ENCODE data around the gene TPRG1L. TPM values are rescaled to one million over a fixed set of nuclear protein-coding genes. Genes with fewer than 3 reads are reported as not detected.
A peak's percentile ranks its signal among the peaks of the same experiment; 100 is the strongest.

Gene TPRG1L
- total RNA-seq, 1 donor from 2014 or later: 44.3 TPM

GRCh38 chr1:3636531-3636930 lies 11.7 kb downstream of the TPRG1L start:
- peak; percentile 26 for DNase-seq (ENCODE audit: low spot score)
- intact Hi-C loops (cut with DNase I): no loop called here

DNA sequence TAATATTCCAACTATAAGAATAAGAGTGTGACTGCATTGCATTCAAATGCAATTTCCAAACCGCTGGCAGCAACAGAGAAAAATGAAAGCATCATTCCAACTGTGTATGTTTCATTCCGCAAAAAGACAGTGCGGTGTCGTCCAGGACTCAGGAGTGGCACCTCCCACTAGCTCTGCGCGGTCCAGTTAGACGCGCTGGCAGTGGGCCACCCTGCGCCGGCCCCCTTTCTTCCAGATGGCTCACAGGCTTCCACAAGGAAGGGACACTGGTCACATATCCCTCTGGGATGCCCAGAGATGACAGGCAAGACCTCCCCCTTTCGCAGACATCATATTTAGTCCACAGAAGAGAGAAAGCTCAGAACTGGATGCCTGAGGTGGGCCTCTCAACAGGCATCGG lies 13.2 kb downstream of the TPRG1L start:
- peak; percentile 36 for DNase-seq (ENCODE audit: low spot score)
- intact Hi-C loops (cut with DNase I): no loop called here

DNA sequence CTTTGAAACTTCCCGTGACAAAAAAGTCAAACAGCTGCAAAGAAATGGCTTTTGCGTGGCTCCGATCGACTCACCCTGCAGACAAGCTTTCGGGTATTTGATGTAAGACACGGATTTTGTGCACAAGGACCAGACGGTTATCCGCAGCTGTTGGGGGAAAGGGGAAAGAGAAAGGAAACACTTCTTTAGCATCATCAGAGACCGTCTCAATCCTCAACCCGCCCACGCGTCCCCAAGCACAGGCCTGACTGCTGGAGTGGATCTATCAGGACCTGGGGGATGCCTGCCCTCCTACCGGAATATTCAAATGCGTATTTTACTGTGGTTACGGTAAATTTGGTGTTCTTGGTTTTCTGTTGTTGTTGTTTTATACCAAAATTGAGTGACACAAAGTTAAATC lies 13.9 kb downstream of the TPRG1L start:
- intact Hi-C loops (cut with DNase I): no loop called here

GRCh38 chr1:3639397-3639911 lies 14.6 kb downstream of the TPRG1L start:
- DNase-seq (ENCODE audit: low spot score): peak; percentile 55

More for the DNA sequence above, 13.9 kb downstream of the TPRG1L start:
- peak; percentile 46 for DNase-seq (ENCODE audit: low spot score)

DNA sequence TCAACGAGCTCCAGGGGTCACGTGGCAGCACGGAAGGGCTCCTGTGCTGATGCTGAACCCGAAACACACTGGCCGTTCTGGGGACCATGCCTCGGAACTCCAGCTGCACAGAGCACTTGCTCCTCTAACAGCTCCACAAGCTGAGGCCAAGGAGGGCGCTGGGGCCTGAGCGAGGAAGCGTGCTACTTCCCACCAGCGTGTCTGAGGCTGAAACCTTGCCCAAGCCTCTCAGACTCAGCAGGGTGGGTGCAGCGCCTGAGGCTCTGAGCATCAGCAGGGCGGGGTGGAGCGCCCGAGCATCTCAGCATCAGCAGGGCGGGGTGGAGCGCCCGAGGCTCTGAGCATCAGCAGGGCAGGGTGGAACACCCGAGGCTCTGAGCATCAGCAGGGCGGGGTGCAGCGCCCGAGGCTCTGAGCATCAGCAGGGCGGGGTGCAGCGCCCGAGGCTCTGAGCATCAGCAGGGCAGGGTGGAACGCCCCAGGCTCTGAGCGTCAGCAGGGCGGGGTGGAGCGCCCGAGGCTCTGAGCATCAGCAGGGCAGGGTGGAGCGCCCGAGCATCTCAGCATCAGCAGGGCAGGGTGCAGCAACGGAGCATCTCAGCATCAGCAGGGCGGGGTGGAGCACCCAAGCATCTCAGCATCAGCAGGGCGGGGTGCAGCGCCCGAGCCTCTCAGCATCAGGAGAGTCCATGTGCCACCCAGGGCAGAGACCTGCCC lies 15.5 kb downstream of the TPRG1L start:
- intact Hi-C loops (cut with DNase I): no loop called here
- peak; percentile 43 for DNase-seq (ENCODE audit: low spot score)

More at GRCh38 chr1:3639397-3639911, 14.6 kb downstream of the TPRG1L start:
- intact Hi-C loops (cut with DNase I): no loop called here

DNA sequence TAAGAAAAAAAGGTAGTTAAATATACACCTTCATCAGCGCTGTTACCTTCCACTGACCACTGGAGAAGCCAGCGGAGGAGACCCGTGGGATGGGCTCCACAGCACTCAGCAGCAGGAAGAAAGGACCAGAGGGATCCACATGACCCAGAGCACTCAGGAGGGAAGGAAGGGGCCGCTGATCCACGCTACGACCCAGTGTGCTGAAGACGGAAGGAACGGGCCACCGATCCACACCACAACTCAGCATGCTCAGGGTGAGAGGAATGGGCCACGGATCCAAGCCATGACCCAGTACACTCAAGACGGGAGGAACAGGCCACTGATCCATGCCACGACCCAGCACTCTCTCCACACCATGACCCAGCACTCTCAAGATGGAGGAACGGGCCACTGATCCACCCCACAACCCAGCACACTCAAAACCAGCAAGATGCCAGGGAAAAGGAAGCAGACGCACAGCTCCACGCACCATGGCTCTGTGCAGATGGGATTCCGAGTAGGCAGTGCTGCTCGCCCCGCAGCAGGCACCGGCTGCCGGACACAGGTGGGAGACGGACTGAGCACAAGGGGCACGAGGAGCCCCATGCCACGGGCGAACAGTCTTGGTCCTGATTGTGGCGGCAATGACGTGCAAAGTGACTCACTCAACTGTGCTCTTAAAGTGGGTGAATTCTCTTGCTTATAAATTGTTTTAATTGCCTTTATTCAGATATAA lies 16.4 kb downstream of the TPRG1L start:
- intact Hi-C loops (cut with DNase I): no loop called here

GRCh38 chr1:3641816-3642215 lies 17.0 kb downstream of the TPRG1L start:
- no peak for DNase-seq (ENCODE audit: low spot score)
- intact Hi-C loops (cut with DNase I): no loop called here

More for the DNA sequence above, 16.4 kb downstream of the TPRG1L start:
- DNase-seq (ENCODE audit: low spot score): peak; percentile 41

GRCh38 chr1:3642919-3643675 lies 18.3 kb downstream of the TPRG1L start:
- DNase-seq (ENCODE audit: low spot score): peak; percentile 51
- intact Hi-C loops (cut with DNase I): no loop called here

DNA sequence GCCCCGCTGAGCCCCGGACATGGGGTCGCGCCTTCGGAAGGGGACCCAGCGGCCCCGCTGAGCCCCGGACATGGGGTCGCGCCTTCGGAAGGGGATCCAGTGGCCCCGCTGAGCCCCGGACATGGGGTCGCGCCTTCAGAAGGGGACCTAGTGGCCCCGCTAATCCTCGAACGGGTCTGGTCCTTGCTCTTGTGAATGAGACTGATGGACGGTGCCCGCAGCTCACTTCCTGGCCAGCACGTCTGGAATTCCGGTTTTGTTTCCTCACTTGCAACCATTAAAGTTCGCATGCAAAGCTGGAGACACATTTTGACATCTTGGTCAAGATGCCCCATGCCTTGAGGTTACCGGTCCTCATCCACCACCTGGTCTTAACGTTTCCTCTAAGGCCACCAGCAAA lies 19.5 kb downstream of the TPRG1L start:
- peak; percentile 49 for DNase-seq (ENCODE audit: low spot score)
- intact Hi-C loops (cut with DNase I): no loop called here

DNA sequence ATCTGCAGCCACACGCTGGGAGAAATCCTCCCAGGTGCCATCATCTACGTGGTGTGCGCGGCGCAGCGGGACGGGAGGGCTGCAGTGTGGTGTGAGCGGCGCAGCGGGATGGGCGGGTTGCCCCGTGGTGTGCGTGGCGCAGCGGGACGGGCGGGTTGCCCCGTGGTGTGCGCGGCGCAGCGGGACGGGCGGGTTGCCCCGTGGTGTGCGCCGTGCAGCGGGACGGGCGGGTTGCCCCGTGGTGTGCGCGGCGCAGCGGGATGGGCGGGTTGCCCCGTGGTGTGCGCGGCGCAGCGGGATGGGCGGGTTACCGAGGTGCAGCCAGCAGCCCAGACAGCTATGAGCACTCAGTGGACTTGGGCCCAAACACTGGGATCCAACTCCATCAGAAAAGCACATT lies 20.4 kb downstream of the TPRG1L start:
- DNase-seq (ENCODE audit: low spot score): peak; percentile 35
- intact Hi-C loops (cut with DNase I): no loop called here

GRCh38 chr1:3645666-3646355 lies 21.0 kb downstream of the TPRG1L start:
- peak; percentile 43 for DNase-seq (ENCODE audit: low spot score)
- intact Hi-C loops (cut with DNase I): no loop called here

- peak; percentile 49 for DNase-seq (ENCODE audit: low spot score)
- intact Hi-C loops (cut with DNase I): no loop called here
Observed at GRCh38 chr1:3646596-3646995, 21.8 kb downstream of the TPRG1L start.

DNA sequence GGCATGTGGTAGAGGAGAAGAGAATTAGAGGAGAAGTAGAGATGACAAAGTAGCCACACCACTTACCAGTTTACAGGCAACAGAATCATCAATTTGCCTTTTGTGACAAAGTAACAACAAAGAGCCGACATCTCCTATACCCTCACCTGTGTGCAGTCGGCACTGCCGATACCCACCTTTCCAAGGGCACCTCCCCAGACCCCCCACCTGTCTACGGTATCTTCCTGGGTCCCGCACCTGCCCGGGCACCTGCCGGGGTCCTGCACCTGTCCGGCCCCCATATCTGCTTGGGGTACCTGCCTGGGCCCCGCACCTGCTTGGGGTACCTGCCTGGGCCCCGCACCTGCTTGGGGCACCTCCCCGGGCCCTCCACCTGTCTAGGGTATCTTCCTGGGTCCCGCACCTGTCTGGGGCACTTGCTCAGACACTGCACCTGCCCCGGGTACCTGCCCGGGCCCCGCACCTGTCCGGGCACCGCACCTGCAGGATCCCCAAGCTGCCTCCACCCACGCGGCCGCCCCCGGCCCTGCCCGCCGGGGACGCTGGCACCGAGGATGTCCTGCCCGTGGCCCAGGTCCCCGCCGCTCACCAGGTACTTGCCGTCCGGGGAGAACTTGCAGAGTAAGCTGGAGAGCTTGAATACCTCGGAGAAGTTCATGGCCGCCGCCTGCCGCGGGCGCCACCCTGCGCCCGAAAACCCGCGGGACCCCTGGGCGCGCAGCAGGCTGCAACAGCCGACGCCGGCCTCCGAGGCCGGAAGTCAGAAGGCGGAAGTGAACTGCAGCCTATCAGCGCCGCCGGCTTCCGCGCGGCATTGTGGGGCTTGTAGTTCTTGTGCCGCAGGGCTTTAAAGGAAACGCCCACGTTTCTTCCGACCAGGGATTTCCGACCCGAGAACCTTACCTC lies 24.8 kb downstream of the TPRG1L start, which contains the start of gene WRAP73:
WRAP73 (minus strand) TSS at position 762 of the 906 bp plus-strand sequence; CDS start at position 658, 104 bp downstream.
- intact Hi-C loops (cut with DNase I): loop anchor here (2.0 kb wide), 1 partner anchor 25 kb away; the partner anchor contains the start of gene TPRG1L
- peak; percentile 94 for DNase-seq (ENCODE audit: low spot score)

- intact Hi-C loops (cut with DNase I): no loop called here
- DNase-seq (ENCODE audit: low spot score): no peak
Observed at GRCh38 chr1:3650248-3651025, 25.6 kb downstream of the TPRG1L start.

- DNase-seq (ENCODE audit: low spot score): no peak
Observed at GRCh38 chr1:3651026-3651929, 26.5 kb downstream of the TPRG1L start.

DNA sequence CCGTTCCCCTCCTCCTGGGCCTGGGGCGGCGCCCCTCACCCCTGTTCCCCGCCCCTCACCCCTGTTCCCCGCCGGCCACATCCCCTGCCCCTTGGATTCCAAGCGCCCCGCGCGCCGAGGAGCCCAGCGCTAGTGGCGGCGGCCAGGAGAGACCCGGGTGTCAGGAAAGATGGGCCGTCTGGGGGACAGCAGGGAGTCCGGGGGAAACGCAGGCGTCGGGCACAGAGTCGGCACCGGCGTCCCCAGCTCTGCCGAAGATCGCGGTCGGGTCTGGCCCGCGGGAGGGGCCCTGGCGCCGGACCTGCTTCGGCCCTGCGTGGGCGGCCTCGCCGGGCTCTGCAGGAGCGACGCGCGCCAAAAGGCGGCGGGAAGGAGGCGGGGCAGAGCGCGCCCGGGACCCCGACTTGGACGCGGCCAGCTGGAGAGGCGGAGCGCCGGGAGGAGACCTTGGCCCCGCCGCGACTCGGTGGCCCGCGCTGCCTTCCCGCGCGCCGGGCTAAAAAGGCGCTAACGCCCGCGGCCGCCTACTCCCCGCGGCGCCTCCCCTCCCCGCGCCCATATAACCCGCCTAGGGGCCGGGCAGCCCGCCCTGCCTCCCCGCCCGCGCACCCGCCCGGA lies 27.2 kb downstream of the TPRG1L start, which contains the start of gene TP73:
TP73 (plus strand) TSS at position 587 of the 618 bp plus-strand sequence. CDS start 29,850 bp downstream, outside the sequence.
- intact Hi-C loops (cut with DNase I): no loop called here
- no peak for DNase-seq (ENCODE audit: low spot score)

More at GRCh38 chr1:3651026-3651929, 26.5 kb downstream of the TPRG1L start:
- intact Hi-C loops (cut with DNase I): no loop called here
